Upper lobe of left lung (tissue), 4 donors: ENCODE results near the gene ZNF680.

Experiments used
- EP300 ChIP-seq, 4 donors: sonication (generic); formaldehyde crosslinking; IDR thresholded peaks; one replicate each; pipeline ENCODE4 v1.5.1; 2017; ENCODE audit warnings: antibody characterized with exemption in 4 of 4, control low read depth in 2 of 4
- POLR2A ChIP-seq, 4 donors: fragments of 450-650 bp; IDR thresholded peaks; one replicate each; pipeline ENCODE4 v1.5.1; 2016 to 2017; ENCODE audit warnings: antibody characterized with exemption in 4 of 4, mild to moderate bottlenecking in 2 of 4

GRCh38 chr7:64610997-64611396, 48.1 kb upstream of the ZNF680 start:
- TF ChIP-seq EP300 (IDR thresholded peaks at IDR 0.05) (no peak), POLR2A (IDR thresholded peaks at IDR 0.05) (no peak)
